Panc1 (cell line): ENCODE results near the gene ANG. TPM values are rescaled to one million over a fixed set of nuclear protein-coding genes. Genes with fewer than 3 reads are reported as not detected.
"Not testable (repeated sequence)": the region's sequence is repeated elsewhere in the genome, so short reads cannot be mapped to it uniquely, and the experiment has no call there.

ENCODE experiments used
- ATAC-seq: fragments of 200-7000 bp; cut with Tn5 transposase; 2 replicates; pipeline ENCODE4 v1.9.1; 2020; ENCODE audit warnings: mild to moderate bottlenecking, moderate library complexity
- BruUV-seq: library from RNA; stranded (reverse); fragments of 400-500 nt; replicated peaks from 2 replicates; lab custom pipeline; 2021; lab: Mats Ljungman, UMichigan
- CTCF ChIA-PET: fragments of 300-600 bp; sonication (Branson Sonifier 250); formaldehyde crosslinking; loops from one replicate; lab custom pipeline; 2022; ENCODE audit warnings: antibody characterized with exemption; lab: Charles Lee
- POLR2A ChIA-PET: fragments of 300-600 bp; sonication (Branson Sonifier 250); formaldehyde crosslinking; loops from one replicate; lab custom pipeline; 2022; ENCODE audit warnings: antibody characterized with exemption; lab: Charles Lee
- DNase-seq: peaks from one replicate; pipeline ENCODE4 v3.0.0-alpha.2; 2010; ENCODE audit warnings: low read depth, low spot score
- H3K27ac ChIP-seq: 2 replicates; pipeline ENCODE4 v1.5.1; 2011; ENCODE audit warnings: mild to moderate bottlenecking, low read length, inconsistent platforms
- H3K27me3 ChIP-seq: fragments of 200-500 bp; sonication (Bioruptor generic); 2 replicates; pipeline ENCODE4 v1.6.0; 2014; ENCODE audit warnings: low read length, inconsistent platforms; ENCODE audit not compliant: control insufficient read depth, insufficient read depth
- H3K36me3 ChIP-seq: fragments of 200-500 bp; sonication (Bioruptor generic); 2 replicates; pipeline ENCODE4 v1.5.1; 2014; ENCODE audit warnings: inconsistent platforms, mild to moderate bottlenecking, low read length, moderate library complexity; ENCODE audit not compliant: control insufficient read depth, insufficient read depth
- H3K4me1 ChIP-seq: 2 replicates; pipeline ENCODE4 v1.5.1; 2011; ENCODE audit warnings: inconsistent platforms, mild to moderate bottlenecking, low read length, moderate library complexity; ENCODE audit not compliant: control insufficient read depth, insufficient read depth
- H3K4me3 ChIP-seq, 2 experiments: 2 replicates each; pipeline ENCODE4 v1.5.1; 2011 to 2012; ENCODE audit warnings: low read depth in 2 of 2, low read length in 2 of 2, mild to moderate bottlenecking in 2 of 2, inconsistent platforms in 1 of 2, moderate library complexity in 1 of 2
- H3K9me3 ChIP-seq: fragments of 200-500 bp; sonication (Bioruptor generic); 2 replicates; pipeline ENCODE4 v1.5.1; 2014; ENCODE audit warnings: low read depth, mild to moderate bottlenecking, inconsistent platforms, low read length, moderate library complexity; ENCODE audit not compliant: control insufficient read depth, insufficient read depth
- CTCF ChIP-seq: fragments of 450-650 bp; IDR thresholded peaks from 2 replicates; pipeline ENCODE4 v1.5.1; 2017; ENCODE audit warnings: mild to moderate bottlenecking
- POLR2AphosphoS5 ChIP-seq: IDR thresholded peaks from 2 replicates; pipeline ENCODE4 v1.6.1; 2012; ENCODE audit warnings: mild to moderate bottlenecking, low read depth, low read length, moderate library complexity
- REST ChIP-seq, 2 experiments: IDR thresholded peaks; 2 replicates each; pipeline ENCODE4 v1.6.1; 2011 to 2012; ENCODE audit warnings: low read depth in 2 of 2, control low read depth in 1 of 2, low read length in 1 of 2, mild to moderate bottlenecking in 1 of 2, moderate library complexity in 1 of 2; ENCODE audit not compliant: insufficient read depth in 1 of 2
- TCF7L2 ChIP-seq: IDR thresholded peaks from 2 replicates; pipeline ENCODE4 v1.6.1; 2011; ENCODE audit warnings: mild to moderate bottlenecking, low read depth, low read length, inconsistent platforms
- in situ Hi-C: cut with HindIII; loops from 2 replicates; pipeline ENCODE4 v1.10.0; 2016; ENCODE audit warnings: low sequenced_read_pairs, low pct_unique_long_range_greater_than_20kb
- intact Hi-C: fragments of 100-400 bp; cut with micrococcal nuclease; formaldehyde crosslinking; loops from one replicate; pipeline ENCODE4 v1.10.0; 2022; ENCODE audit not compliant: unreplicated experiment
- total RNA-seq: library from RNA; stranded (reverse); gene quantifications from one replicate; pipeline ENCODE4 v1.2.1, GENCODE V29; 2021; ENCODE audit not compliant: unreplicated experiment

ANG gene
- total RNA-seq, 1 experiment from 2014 or later = 1.9 TPM

- no peaks in the 10 kb centered on the region for H3K9me3 ChIP-seq
- no peak for TF ChIP-seq REST (IDR thresholded peaks at IDR 0.05; ENCODE audit: insufficient read depth in 1 of 2, low read depth in 2 of 2, low read length in 1 of 2)
- H3K27me3 ChIP-seq = no peaks in the 10 kb centered on the region
- no TSS peak for BruUV-seq
- H3K4me1 ChIP-seq = no peaks in the 10 kb centered on the region; the same call in 1 of the 2 replicates
- no peaks in the 10 kb centered on the region for H3K36me3 ChIP-seq
- no peak overlapping the region for H3K4me3 ChIP-seq
- DNase-seq (no peak), ATAC-seq (no peak)
- intact Hi-C loops = no loop called here
- in situ Hi-C loops = no loop called here
- ChIA-PET CTCF (no interaction called here), POLR2A (interaction anchor here (0.7 kb wide), 1 partner anchor 20 kb away, joined by 8 read pairs; no protein-coding TSS in a partner anchor)
- H3K27ac ChIP-seq = no peak overlapping the region
Measured at GRCh38 chr14:20661197-20661596, 27.4 kb upstream of the ANG start.

GRCh38 chr14:20662968-20663732, 25.4 kb upstream of the ANG start:
- no peaks in the 10 kb centered on the region for H3K27me3 ChIP-seq
- peak; percentile 97 for DNase-seq
- no peaks in the 10 kb centered on the region for H3K36me3 ChIP-seq
- no peaks in the 10 kb centered on the region for H3K4me1 ChIP-seq
- in situ Hi-C loops (no loop called here), intact Hi-C loops (no loop called here)
- ChIA-PET POLR2A (no interaction called here), CTCF (interaction anchor here (0.6 to 1.2 kb wide), 6 partner anchors 18 to 191 kb away, joined by 3 to 7 read pairs (median 6); no protein-coding TSS in a partner anchor)
- H3K9me3 ChIP-seq = no peaks in the 10 kb centered on the region
- TF ChIP-seq REST (IDR thresholded peaks at IDR 0.05; ENCODE audit: insufficient read depth in 1 of 2, low read depth in 2 of 2, low read length in 1 of 2) (no peak), TCF7L2 (no peak), POLR2AphosphoS5 (peak; percentile 48; the same call in 1 of the 2 replicates), CTCF (peak; percentile 54)
- ATAC-seq = peak; percentile 95
- peak overlapping the region; percentile 55 for H3K27ac ChIP-seq
- no TSS peak for BruUV-seq
- H3K4me3 ChIP-seq = peak overlapping the region; percentile 63 to 94

GRCh38 chr14:20666400-20666961, 22.1 kb upstream of the ANG start:
- POLR2A ChIA-PET, intact Hi-C loops, H3K4me3 ChIP-seq, CTCF ChIA-PET, H3K9me3 ChIP-seq, H3K27ac ChIP-seq, H3K4me1 ChIP-seq, BruUV-seq, H3K36me3 ChIP-seq, in situ Hi-C loops, DNase-seq, H3K27me3 ChIP-seq, ATAC-seq: not testable (repeated sequence)
